ENCODE data around the gene SIRPB2.

SIRPB2 gene

GRCh38 chr20:1491281-1491840 is at the start of gene SIRPB2:
Gene SIRPB2 (minus strand): TSS chr20:1491420. CDS start chr20:1491359, 61 bp downstream.
- DNase-seq, result no peak

- DNase-seq, result no peak
Observed at GRCh38 chr20:1539816-1540419, 48.7 kb upstream of the SIRPB2 start.

GRCh38 chr20:1538655-1539054 is 47.4 kb upstream of the SIRPB2 start:
- no peak for DNase-seq

GRCh38 chr20:1537731-1538058 is 46.5 kb upstream of the SIRPB2 start:
- no peak for DNase-seq

GRCh38 chr20:1536893-1537730 is 45.9 kb upstream of the SIRPB2 start:
- DNase-seq, result no peak

GRCh38 chr20:1535420-1536175 is 44.4 kb upstream of the SIRPB2 start:
- DNase-seq, result no peak

GRCh38 chr20:1534526-1534925 is 43.3 kb upstream of the SIRPB2 start:
- no peak for DNase-seq

GRCh38 chr20:1533059-1533458 is 41.8 kb upstream of the SIRPB2 start:
- no peak for DNase-seq

- DNase-seq, result no peak
Observed at GRCh38 chr20:1528811-1529210, 37.6 kb upstream of the SIRPB2 start.

- DNase-seq, result no peak
Observed at GRCh38 chr20:1527923-1528322, 36.7 kb upstream of the SIRPB2 start.

- no peak for DNase-seq
Observed at GRCh38 chr20:1526896-1527295, 35.7 kb upstream of the SIRPB2 start.

GRCh38 chr20:1526310-1526709 is 35.1 kb upstream of the SIRPB2 start:
- no peak for DNase-seq

- no peak for DNase-seq
Observed at GRCh38 chr20:1524004-1524403, 32.8 kb upstream of the SIRPB2 start.

- no peak for DNase-seq
Observed at GRCh38 chr20:1517010-1517409, 25.8 kb upstream of the SIRPB2 start.

GRCh38 chr20:1513801-1514200 is 22.6 kb upstream of the SIRPB2 start:
- no peak for DNase-seq

- DNase-seq, result peak in 1 of 2 donors; percentile 34
Observed at GRCh38 chr20:1509237-1509636, 18.0 kb upstream of the SIRPB2 start.

GRCh38 chr20:1508574-1508973 is 17.4 kb upstream of the SIRPB2 start:
- no peak for DNase-seq

- DNase-seq, result no peak
Observed at GRCh38 chr20:1507276-1507675, 16.1 kb upstream of the SIRPB2 start.

GRCh38 chr20:1505871-1506270 is 14.7 kb upstream of the SIRPB2 start:
- DNase-seq, result no peak

- DNase-seq, result no peak
Observed at GRCh38 chr20:1505361-1505760, 14.1 kb upstream of the SIRPB2 start.

GRCh38 chr20:1503564-1504227 is 12.5 kb upstream of the SIRPB2 start:
- peak; percentile 73 to 75 for DNase-seq

GRCh38 chr20:1500496-1500895 is 9.3 kb upstream of the SIRPB2 start:
- DNase-seq, result no peak

All from stimulated activated CD4-positive, alpha-beta T cell treated with anti-CD3 and anti-CD28 coated beads, Interleukin-2, amount 100 ng/mL, for 24 hours (primary cell).